ENCODE measurements around the gene NDUFA11. TPM values are rescaled to one million over a fixed set of nuclear protein-coding genes. Genes with fewer than 3 reads are reported as not detected.

The NDUFA11 gene
- total RNA-seq (2016; rRNA removed; fragmentation: Illumina TruSeq; extraction: Trizol) = 378 and 396 TPM in 2 replicates
- 206 and 277 TPM in 2 replicates for total RNA-seq (2016; cell fraction: cytosol; rRNA removed; fragmentation: Illumina TruSeq; extraction: Trizol; ENCODE audit: low read depth)
- total RNA-seq (2016; cell fraction: insoluble cytoplasmic fraction; rRNA removed; fragmentation: Illumina TruSeq; extraction: Trizol) = 384 and 456 TPM in 2 replicates
- 192 and 280 TPM in 2 replicates for total RNA-seq (2016; cell fraction: membrane; rRNA removed; fragmentation: Illumina TruSeq; extraction: Trizol)
- 124 and 130 TPM in 2 replicates for total RNA-seq (2016; cell fraction: nucleus; rRNA removed; fragmentation: Illumina TruSeq; extraction: Trizol)
- polyA plus RNA-seq (2011; rRNA removed) = 286 and 302 TPM in 2 replicates
- polyA plus RNA-seq (2011; cell fraction: cytosol; rRNA removed) = 407 and 879 TPM in 2 replicates
- polyA plus RNA-seq (2011; cell fraction: nucleus; rRNA removed) = 341 and 384 TPM in 2 replicates
- polyA plus RNA-seq (2012) = 182 and 188 TPM in 2 replicates
- polyA plus RNA-seq (2016; cell fraction: cytosol; fragmentation: Illumina TruSeq; extraction: Trizol; ENCODE audit: low read depth) = 245 and 314 TPM in 2 replicates
- polyA plus RNA-seq (2016; cell fraction: insoluble cytoplasmic fraction; fragmentation: Illumina TruSeq; extraction: Trizol; ENCODE audit: low read depth) = 420 and 459 TPM in 2 replicates
- polyA plus RNA-seq (2016; cell fraction: membrane; fragmentation: Illumina TruSeq; extraction: Trizol; ENCODE audit: low read depth) = 204 and 246 TPM in 2 replicates
- 232 and 235 TPM in 2 replicates for polyA plus RNA-seq (2016; cell fraction: nucleus; fragmentation: Illumina TruSeq; extraction: Trizol; ENCODE audit: insufficient read depth, low read depth)
- 32.1 and 88.3 TPM in 2 replicates for polyA minus RNA-seq (2011; rRNA and poly(A)+ RNA removed; ENCODE audit: low replicate concordance)
- 38.6 and 41.0 TPM in 2 replicates for polyA minus RNA-seq (2011; cell fraction: cytosol; rRNA and poly(A)+ RNA removed)
- polyA minus RNA-seq (2011; cell fraction: nucleus; rRNA and poly(A)+ RNA removed) = 16.5 and 21.2 TPM in 2 replicates
- percentile 76 among the genes with signal in this experiment for Bru-seq, nascent RNA
- percentile 80 among the genes with signal in this experiment for BruChase-seq, experiment 1, labeled RNA remaining after a 6-hour chase
- BruChase-seq, experiment 2, labeled RNA remaining after a 2-hour chase = percentile 78 among the genes with signal in this experiment
- long read RNA-seq, experiment 1, transcript NDUFA11-201 (4 exons, 539 nt) = major isoform, 391 of 415 reads
- long read RNA-seq, experiment 1, transcript NDUFA11-206 (5 exons, 657 nt) = minor isoform, 17 of 415 reads
- long read RNA-seq, experiment 1, partial matches to known transcripts = 3 of 415 reads
- long read RNA-seq, experiment 1, other reads (novel, unspliced or antisense) = 2 of 415 reads
- long read RNA-seq, experiment 2, transcript NDUFA11-206 (5 exons, 657 nt) = minor isoform, 18 of 424 reads
- long read RNA-seq, experiment 2, transcript NDUFA11-201 (4 exons, 539 nt) = major isoform, 386 of 424 reads
- long read RNA-seq, experiment 2, partial matches to known transcripts = 9 of 424 reads
- long read RNA-seq, experiment 2, other reads (novel, unspliced or antisense) = 4 of 424 reads

- intact Hi-C loops (cut with micrococcal nuclease; ENCODE audit: unreplicated experiment) = loop anchor here (2.0 kb wide), 1 partner anchor 59 kb away; no protein-coding TSS in a partner anchor
- Histone ChIP-seq H3K27me3 (ENCODE audit: control insufficient read depth in 1 of 2, insufficient read depth in 2 of 2, low read length in 2 of 2) (peaks cover 0 to 4% of the 10 kb centered on the region in 2 experiments; a peak in 1 of 5 replicates), H3K9ac (ENCODE audit: insufficient read depth, low read depth, low read length) (peak within 1 kb of the TSS; percentile 100), H2AFZ (ENCODE audit: low read length) (no peak within 1 kb of the TSS), H4K20me1 (ENCODE audit: insufficient read depth, low read length) (peaks cover 12% of the 10 kb centered on the region; the same call in 1 of the 2 replicates), H3K36me3 (replicated peaks in 1 of 2; ENCODE audit: control insufficient read depth in 1 of 2, insufficient read depth in 2 of 2, low read length in 2 of 2) (peaks cover 0 to 10% of the 10 kb centered on the region in 2 experiments; a peak in 2 of 5 replicates), H3K27ac (ENCODE audit: extremely low read length, insufficient read depth, low read length) (peak within 1 kb of the TSS; percentile 98), H3K9me3 (ENCODE audit: low read length) (no peaks in the 10 kb centered on the region), H3K4me3 (replicated peaks in 1 of 3; ENCODE audit: insufficient read depth in 1 of 3, low read depth in 2 of 3, low read length in 3 of 3) (peak within 1 kb of the TSS; percentile 78 to 100 (median 99)), H3K4me1 (ENCODE audit: insufficient read depth, low read length) (peaks cover 58% of the 10 kb centered on the region), H3K79me2 (ENCODE audit: insufficient read depth, low read length) (peaks cover 42% of the 10 kb centered on the region), H3K4me2 (ENCODE audit: low read depth, low read length) (peak within 1 kb of the TSS; percentile 81)
- ChIA-PET CTCF (ENCODE audit: low intra/inter-chr PET ratio, low total read pairs) (interaction anchor here (1.3 kb wide), 1 partner anchor 100 kb away, joined by 3 read pairs; no protein-coding TSS in a partner anchor), POLR2A (interaction anchor here (0.6 to 3.9 kb wide), 39 partner anchors 9 to 627 kb away, joined by 3 to 79 read pairs (median 5); partner anchors contain the start of genes ALKBH7, CAPS, CATSPERD and DUS3L)
- ATAC-seq (peak; percentile 70), FAIRE-seq (no peak), DNase-seq (ENCODE audit: low spot score) (peak; percentile 88)
- WGBS (ENCODE audit: low lambda C conversion rate) = 0% methylated on average over 20 of the region's 57 CpGs
- in situ Hi-C loops (cut with HindIII; ENCODE audit: extremely low pct_ligation_motif_present, low pct_unique_long_range_greater_than_20kb) = no loop called here
- no TSS peak for BruUV-seq (replicated peaks)
- TF ChIP-seq ZNF557 (CRISPR knock-in tag; IDR thresholded peaks at IDR 0.05) = no peak
- TF ChIP-seq CSRNP1 (CRISPR knock-in tag; IDR thresholded peaks at IDR 0.05) = peak; percentile 80; the same call in 1 of the 2 replicates
- no peak for TF ChIP-seq JDP2 (CRISPR knock-in tag; IDR thresholded peaks at IDR 0.05; ENCODE audit: borderline replicate concordance)
- no peak; the same call in 1 of the 2 replicates for TF ChIP-seq TOPORS (CRISPR knock-in tag; IDR thresholded peaks at IDR 0.05)
- TF ChIP-seq ZNF776 (CRISPR knock-in tag; IDR thresholded peaks at IDR 0.05) = peak; percentile 87; the same call in 1 of the 2 replicates
- TF ChIP-seq GPN1 (CRISPR knock-in tag; IDR thresholded peaks at IDR 0.05; ENCODE audit: borderline replicate concordance) = no peak
- peak; percentile 92 for TF ChIP-seq NRL (CRISPR knock-in tag; IDR thresholded peaks at IDR 0.05; ENCODE audit: borderline replicate concordance)
- TF ChIP-seq TCF7 (IDR thresholded peaks at IDR 0.05; ENCODE audit: low read depth) = no peak
- TF ChIP-seq TRIM24 (CRISPR knock-in tag; IDR thresholded peaks at IDR 0.05) = no peak
- no peak for TF ChIP-seq ELK4 (CRISPR knock-in tag; IDR thresholded peaks at IDR 0.05; ENCODE audit: borderline replicate concordance)
- TF ChIP-seq MXD4 (CRISPR knock-in tag; IDR thresholded peaks at IDR 0.05) = peak; percentile 78
- no peak for TF ChIP-seq ZNF607 (CRISPR knock-in tag; IDR thresholded peaks at IDR 0.05; ENCODE audit: borderline replicate concordance)
- peak; percentile 88 for TF ChIP-seq TARDBP (CRISPR knock-in tag; IDR thresholded peaks at IDR 0.05)
- no peak for TF ChIP-seq RARG (CRISPR knock-in tag; IDR thresholded peaks at IDR 0.05; ENCODE audit: low read depth)
- TF ChIP-seq POGZ (CRISPR knock-in tag; IDR thresholded peaks at IDR 0.05) = peak; percentile 84
Measured at GRCh38 chr19:5903624-5904351, at the start of gene NDUFA11. TSS of gene NDUFA11 (minus strand) at chr19:5903790. CDS start at chr19:5903708, 82 bp downstream.
